Frontal cortex (tissue), 4 donors: ENCODE results near the gene VPS35L. TPM values are rescaled to one million over a fixed set of nuclear protein-coding genes. Genes with fewer than 3 reads are reported as not detected.
A peak's percentile ranks its signal among the peaks of the same experiment; 100 is the strongest.

Experiments used
- DNase-seq, 2 donors: peaks; one replicate each; pipeline ENCODE4 v3.0.0; 2012; ENCODE audit warnings: low spot score in 2 of 2
- FAIRE-seq: peaks from 2 replicates; lab custom pipeline; 2012; peaks lifted over from hg19 to GRCh38; lab: Jason Lieb, UNC
- total RNA-seq: library from RNA; depleted of rRNA; stranded (reverse); fragments of >200 nt; gene quantifications from one replicate; pipeline ENCODE4 v1.2.3, GENCODE V29; 2014
- donor health status: control.
- donor health status: control.
- donor health status: control.

Gene VPS35L
- total RNA-seq, 1 donor from 2014 or later, result 55.8 TPM

DNA sequence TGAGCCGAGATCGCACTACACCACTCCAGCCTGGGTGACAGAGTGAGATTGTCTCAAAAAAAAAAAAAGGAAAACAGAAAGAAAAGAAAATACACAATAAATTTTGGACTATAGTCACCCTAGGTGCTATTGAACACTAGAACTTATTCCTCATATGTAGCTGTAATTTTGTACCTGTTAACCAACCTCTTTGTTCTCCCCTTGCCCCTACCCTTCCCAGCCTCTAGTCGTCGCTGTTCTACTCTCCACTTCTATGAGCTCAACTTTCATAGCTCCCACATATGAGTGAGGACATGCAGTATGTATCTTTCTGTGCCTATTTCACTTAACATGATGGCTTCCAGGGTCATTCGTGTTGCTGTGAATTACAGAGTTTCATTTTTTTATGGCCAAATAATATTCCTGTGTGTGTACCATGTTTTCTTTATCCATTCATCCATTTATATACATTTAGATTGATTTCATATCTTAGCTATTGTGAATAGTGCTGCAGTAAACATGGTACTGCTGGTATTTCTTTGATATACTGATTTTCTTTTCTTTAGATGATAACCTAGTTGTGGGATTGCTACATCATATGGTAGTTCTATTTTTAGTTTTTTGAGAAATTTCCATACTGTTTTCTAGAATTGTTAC lies 28.3 kb downstream of the VPS35L start:
- FAIRE-seq, result no peak
- DNase-seq, result no peak

DNA sequence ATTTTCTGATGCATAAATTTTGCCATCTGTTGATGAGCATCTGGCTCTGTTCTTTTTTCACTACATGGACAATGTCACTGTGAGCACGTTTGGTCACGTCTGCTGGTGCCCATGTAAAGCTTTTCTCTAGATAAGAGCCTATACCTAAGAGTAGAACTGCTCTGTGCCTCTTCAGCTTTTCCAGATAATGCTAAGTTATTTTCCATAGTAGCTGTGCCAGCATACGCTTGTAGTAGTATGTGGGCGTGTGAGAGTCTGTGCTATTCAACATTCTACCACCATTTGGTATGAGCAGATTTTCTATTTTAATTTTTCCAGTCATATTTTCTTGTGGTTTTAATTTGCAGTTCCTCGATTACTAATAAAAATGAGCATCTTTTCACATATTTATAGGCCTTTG lies 33.2 kb downstream of the VPS35L start:
- DNase-seq, result peak in 1 of 2 donors; percentile 23
- no peak for FAIRE-seq

DNA sequence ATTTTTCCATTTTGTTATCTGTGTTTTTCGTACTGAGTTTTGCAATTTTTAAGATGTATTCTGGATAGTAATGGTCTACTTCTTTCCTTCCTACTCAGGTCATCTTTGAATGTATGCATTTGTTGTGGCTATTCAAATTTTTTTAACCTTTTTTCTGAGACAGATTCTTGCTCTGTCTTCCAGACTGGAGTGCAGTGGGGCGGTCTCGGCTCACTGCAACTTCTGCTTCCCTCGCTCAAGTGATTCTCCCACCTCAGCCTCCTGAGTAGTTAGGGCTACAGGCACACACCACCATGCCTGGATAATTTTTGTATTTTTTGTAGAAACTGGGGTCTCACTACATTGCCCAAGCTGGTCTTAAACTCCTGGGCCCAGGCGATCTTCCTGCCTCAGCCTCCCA lies 33.6 kb downstream of the VPS35L start:
- no peak for FAIRE-seq
- DNase-seq, result no peak

DNA sequence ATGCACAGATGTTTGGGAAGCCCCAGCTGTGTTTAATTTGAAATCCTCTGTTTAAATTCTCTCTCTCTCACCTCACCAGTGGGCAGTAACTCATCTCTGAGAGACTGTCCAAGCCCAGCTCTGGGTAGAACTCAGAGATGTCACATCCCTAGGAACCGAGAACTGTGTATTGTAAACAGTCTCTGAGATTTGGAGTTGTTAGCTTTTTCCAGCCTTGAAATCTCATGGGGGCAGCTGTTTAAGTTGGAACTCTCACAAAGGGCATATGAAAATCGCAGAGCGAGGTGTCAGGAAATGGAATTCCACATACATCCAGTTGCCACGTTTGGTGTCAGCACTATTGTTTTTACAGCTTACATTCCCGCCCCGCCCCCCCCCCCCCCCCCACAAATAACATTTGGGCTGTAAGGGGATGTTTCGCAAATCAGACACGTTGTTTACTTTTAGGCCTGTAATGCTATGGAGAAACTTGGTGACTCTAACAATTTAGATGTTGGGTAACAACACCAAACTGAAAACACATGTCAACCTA lies 34.3 kb downstream of the VPS35L start:
- DNase-seq (no peak), FAIRE-seq (no peak)

DNA sequence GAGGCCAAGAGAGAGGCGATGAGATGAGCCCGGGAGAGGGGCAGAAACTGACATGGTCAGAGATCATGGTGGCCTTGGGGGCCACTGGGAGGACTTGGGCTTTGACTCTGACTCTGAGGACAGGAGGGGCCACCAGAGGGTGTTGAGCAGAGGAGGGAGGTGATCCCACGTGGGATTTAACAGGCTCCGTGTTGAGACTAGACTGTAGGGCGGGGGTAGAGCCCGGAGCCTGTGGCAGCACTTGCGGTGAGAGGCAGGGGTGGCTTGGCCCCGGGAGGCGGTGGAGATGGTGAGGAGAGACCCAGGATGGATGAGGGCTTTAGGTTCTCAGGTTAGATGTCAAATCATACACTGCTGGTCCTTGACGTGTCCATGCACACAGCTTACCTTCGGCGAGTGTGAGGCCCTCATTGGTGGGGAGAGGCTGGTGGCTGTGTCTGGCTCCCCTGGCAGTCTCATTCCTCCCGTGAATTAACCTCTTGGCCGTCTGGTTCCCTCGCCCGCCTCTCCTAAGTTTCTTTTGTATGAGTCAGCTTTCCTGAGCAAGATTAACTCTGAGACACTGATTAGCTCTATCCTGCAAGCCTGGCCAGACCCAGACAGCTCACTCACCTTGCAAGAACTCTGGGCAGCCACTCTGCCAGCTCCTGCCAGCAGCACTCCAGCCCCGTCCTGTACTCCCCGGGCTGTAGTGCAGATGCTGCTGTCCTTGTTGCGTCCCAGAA lies 39.7 kb downstream of the VPS35L start:
- DNase-seq (no peak), FAIRE-seq (no peak)

DNA sequence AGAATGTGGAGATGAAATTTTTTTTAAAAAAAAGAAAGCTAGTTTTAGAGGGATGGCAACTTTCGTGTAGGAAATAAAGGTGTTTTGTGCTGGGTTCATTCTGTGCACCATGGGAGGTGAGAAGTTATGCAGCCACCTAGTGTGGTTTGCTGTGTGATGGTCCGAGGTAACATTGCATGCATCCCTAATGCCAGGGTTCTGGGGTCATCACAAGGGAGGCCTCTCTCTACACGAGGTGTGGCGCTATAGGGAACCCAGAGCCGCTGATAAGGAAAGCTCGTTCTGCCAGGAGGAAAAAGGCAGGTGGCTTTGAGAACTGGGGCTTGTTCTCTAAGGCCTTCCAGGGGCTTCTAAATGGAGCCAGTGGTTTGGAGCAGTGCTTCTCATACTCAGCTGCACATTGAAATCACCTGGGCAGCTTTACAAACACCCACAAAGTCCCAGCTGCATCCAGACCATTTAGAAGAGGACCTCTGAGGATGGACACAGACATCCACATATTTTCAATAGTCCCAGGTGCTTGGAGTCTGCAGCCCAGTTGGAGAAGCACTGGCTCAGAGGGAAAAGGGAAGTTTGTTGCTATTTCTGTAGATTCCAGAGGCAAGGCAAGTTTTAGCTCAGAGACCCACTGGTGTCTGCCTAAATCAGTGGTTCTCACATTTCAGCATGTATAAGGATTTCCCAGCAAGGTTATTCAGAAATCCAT lies 43.5 kb downstream of the VPS35L start:
- DNase-seq, result no peak

DNA sequence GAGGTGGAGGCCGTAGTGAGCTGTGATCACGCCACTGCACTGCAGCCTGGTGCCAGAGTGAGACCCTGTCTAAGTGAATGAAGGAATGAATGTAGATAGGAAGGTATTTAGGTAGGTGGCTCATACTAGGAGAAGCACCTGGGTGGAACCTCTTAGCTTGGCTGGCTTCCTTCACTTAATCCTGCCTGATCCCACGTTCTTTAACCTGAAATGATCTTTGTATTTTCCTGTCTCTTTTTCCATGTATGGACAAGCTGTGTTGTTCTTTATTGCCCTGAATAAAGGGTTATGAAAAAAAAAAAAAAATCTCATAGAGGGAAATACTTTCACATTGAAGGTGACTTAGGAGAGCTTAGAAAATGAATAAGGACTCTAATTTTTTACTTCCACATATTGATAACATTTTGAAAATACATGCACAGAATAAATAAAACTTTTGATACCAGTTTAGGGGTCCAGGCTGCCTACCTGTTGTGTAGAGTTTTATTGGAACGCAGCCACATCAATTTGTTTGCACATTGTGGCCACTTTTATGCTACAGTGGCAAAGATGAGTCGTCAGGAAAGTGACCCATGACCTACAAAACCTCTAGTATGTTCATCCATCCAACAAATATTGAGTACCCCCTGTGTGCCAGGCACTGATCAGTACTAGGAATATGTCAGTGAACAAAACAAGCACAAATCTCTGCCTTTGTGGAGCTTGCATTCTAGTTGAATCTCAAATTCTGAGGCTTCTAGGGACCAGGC lies 44.6 kb downstream of the VPS35L start:
- DNase-seq (no peak), FAIRE-seq (no peak)

More for the DNA sequence above, 43.5 kb downstream of the VPS35L start:
- no peak for FAIRE-seq

DNA sequence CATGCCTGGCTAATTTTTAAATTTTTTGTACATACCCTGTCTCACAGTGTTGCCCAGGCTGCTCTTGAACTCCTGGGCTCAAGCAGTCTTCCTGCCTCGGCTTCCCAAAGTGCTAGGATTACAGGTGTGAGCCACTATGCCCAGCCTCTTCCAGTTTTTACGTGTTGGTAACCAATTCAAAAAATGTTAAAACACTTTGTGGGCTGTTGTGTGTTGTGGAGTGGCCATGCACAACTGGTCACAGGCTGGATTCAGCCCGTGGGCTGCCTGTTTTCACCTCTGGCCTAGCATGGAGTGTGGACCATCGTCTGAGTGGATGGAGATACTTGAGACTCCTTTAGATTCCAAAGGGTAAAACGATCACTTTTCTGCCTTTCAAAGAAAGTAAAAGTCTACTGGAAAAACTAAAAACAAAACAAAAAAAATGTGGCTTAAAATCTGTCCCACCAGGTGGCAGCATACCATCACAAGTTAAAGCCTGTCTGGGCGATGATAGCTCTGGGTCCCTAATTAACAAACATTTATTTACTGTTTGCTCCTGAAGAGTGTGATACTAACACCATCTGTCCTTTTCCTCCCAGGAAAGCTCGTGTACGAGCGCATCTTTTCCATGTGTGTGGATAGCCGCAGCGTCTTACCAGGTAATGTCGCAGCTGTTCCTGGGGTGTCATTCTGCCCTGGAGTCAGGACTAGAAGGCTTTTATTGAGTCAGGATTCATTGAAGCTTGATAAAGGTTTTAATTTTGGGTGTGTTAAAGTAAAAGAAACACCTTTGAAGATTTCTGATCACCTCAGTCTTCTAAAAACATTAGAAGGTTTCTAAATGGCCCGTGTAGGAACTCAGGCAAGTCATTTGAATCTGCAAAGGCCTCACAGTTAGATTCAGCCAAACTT lies 45.8 kb downstream of the VPS35L start:
- DNase-seq, result peak; percentile 26 to 48
- peak; percentile 81 for FAIRE-seq

DNA sequence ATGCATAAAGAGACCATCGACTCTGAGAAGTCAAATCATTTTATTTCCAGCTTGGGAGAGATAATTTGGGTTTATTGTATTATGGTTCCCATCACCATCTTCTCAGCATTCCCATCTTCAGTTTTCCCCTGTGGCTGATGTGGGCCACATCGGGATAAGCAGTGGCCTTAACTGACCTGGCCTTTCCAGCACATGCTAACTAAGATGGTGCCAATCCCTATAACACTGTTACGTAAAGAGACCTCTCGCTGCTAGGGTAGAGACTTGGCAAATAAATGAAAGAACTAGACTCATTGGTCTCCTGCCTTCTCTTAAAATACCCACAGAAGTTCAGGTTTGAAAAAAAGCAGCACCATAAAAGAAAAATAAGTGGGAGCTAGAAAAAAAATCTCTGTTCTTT lies 49.4 kb downstream of the VPS35L start:
- DNase-seq, result no peak

DNA sequence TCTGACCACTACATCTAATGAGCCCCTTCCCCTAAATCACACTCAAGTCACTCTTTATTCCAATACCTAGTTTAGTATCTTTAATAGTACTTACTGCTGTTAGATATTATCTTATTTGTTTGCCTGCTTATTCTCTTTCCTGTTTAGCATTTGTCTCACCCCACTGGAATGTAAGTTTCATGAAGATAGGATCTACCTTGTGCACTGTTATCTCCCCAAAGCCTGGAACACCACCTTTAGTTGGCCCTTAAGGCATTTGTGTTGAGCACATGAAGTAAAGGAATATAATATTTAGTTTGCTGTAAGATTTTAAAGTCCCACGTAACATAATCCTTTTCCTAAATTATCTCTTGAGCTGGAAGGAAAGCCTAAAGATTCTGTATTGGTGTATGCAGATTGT lies 50.2 kb downstream of the VPS35L start:
- no peak for FAIRE-seq
- no peak for DNase-seq

More for the DNA sequence above, 49.4 kb downstream of the VPS35L start:
- no peak for FAIRE-seq

DNA sequence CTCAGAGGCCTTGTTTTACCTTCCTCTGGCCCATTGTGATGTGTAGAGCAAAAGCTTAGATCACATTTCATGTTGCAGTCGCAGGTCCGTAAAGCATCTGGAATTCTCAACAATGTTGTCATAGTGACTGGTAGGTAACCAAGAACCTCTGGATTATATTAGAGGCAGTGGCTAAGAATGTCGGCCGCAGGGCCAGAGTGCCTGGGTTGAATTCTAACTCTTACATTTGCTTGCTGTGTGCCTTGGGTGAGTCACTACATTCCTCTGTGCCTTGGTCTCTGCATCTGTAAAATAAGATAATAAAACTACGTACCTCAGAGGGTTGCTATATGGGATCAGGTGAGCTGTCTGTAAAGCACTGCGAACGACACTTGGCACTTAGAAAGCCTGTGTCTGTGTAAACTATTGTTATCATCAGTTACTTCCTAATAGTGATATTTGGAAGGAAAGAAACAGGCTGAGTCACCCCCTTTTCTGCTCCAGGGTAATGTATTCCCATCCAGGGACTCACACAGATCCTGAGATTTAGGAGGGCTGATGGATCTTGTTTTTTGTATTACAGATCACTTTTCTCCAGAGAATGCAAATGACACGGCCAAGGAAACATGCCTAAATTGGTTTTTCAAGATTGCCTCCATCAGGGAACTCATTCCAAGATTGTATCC lies 52.2 kb downstream of the VPS35L start:
- DNase-seq, result no peak
- no peak for FAIRE-seq

DNA sequence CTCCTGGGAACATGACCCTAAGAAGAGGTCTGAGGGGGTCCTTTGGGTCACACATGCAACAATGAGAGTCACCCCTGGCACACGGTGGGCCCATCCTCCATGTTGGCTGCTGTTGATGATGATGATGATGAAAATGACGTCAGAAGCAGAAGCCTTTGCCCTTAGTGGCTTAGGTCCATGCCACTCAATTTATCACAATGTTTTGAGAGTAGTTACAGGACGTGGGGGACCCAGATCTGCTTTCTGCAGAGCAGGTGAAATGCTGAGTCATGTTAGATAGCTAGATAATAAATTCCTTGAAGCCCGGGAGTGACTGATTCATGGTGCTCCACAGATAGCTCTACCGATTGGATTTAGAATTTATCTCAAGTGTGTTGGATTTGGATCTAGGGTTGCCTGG lies 53.9 kb downstream of the VPS35L start:
- no peak for DNase-seq
- FAIRE-seq, result no peak

DNA sequence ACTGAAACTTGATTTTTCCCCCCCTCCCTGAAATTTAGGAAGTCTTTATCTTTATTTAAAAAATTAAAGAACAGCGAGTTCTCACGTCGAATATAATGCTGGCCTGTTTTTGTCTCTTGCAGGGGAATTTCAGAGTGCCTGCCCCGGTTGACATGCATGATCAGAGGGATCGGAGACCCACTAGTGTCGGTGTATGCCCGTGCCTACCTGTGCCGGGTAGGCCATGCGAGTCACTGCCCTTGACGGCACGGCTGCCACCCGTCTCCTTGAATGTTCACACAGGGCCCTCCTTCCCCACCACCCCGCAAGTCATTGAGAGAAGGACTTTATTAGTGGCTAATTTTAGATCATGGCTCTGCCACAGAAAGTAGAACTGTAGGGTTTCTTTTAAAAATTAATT lies 54.7 kb downstream of the VPS35L start:
- no peak for FAIRE-seq
- DNase-seq, result no peak

DNA sequence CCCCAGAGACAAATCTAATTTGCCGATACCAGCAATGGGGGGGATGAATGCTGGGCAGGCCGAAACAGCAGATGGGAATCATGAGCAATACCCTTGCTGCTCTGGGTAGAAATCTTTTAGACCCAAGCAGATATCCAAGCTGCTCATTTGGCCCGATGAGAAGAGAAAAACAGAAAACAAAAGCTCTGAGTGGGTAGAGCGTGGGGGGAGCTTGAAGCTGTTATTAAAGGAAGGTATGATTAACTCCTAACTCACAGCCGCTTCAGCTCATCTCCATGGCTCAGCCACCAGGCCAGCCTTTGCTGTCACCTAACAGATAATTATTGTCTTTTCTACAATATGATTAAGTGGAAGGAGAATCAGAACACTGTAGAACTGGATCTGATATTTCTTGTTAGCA lies 58.3 kb downstream of the VPS35L start:
- no peak for FAIRE-seq

DNA sequence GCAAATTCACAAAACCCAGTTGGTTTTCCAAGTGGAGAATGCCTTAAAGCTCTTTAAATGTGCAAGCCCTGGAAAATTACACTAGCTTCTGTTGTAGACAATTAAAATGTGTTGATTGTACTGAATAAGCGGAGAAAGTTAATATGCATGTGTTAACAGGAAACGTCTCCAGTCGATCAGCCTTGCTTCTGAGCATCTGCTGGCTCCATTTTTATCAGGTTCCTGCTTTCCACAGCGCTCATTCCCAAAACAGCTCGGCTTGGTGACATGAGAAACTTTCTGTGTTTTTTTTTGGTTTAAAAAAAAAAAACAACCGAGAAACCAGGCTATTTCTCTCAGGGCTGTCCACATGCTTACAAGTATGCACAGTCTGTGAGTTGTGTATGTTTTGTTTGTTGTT lies 60.7 kb downstream of the VPS35L start:
- no peak for FAIRE-seq
- DNase-seq, result no peak

More for the DNA sequence above, 58.3 kb downstream of the VPS35L start:
- no peak for DNase-seq

DNA sequence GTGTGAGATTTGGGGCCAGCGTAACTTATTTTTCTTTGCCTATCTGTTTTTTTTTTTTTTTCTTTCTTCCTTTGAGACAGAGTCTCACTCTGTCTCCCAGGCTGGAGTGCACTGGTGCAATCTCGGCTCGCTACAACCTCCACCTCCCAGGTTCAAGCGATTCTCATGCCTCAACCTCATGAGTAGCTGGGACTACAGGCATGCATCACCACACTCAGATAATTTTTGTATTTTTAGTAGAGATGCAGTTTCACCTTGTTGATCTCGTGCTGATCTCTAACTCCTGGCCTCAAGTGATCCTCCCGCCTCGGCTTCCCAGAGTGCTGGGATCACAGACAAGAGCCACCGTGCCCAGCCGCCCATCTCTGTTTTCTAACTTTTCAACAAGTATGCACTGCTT lies 63.4 kb downstream of the VPS35L start:
- FAIRE-seq, result no peak
- no peak for DNase-seq

DNA sequence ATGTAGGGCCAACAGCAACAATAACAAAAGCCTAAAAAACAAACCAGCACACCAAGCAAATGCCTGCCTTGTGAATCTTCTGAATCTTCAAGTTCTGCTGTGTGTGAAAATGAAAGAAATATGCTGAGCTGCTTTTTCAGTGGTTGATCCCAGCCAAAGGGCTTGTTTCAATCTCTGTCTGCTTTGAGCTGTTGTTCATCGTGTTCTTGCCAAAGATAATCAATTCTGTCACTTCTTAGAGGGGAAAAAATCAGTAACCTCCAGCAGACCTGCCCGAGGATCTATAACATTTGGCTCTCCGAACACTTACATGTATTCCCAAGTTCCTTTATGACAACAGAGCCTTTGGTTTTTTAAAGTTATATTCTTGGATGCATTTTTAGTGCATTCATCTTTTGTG lies 65.9 kb downstream of the VPS35L start:
- FAIRE-seq (no peak), DNase-seq (no peak)

DNA sequence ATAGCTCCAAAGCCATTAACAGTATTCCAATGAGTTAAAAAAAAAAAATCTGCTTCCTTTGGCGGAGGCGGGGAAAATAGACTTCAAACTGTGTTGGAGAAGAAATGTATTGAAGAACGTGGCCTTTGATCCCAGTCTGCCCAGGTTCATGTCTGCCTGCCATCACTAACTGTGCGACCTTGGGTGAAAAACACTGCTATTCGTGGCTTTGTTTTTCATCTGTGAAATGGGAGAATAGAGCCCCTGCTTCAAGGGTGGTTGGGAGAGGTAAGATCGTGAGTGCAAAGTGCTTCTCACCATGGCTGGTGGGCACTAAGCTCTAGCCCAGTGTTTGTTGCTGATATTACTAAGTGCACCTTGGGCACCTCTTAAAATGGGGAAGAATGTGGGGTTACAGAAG lies 69.5 kb downstream of the VPS35L start:
- DNase-seq (no peak), FAIRE-seq (no peak)
